DMS 273 treated with DMSO at 0.1 percent for 48 hours (cell line): ENCODE results near the gene C16orf82.

Source experiments
- DNase-seq: peaks from one replicate; lab custom pipeline; 2025; lab: John Stamatoyannopoulos, UW

C16orf82 gene

GRCh38 chr16:27088216-27088615 is 21.5 kb downstream of the C16orf82 start:
- no peak for DNase-seq

GRCh38 chr16:27096375-27096774 is 29.6 kb downstream of the C16orf82 start:
- DNase-seq: no peak

- no peak for DNase-seq
Observed at GRCh38 chr16:27097800-27098230, 31.1 kb downstream of the C16orf82 start.

GRCh38 chr16:27098366-27099049 is 31.8 kb downstream of the C16orf82 start:
- no peak for DNase-seq

- no peak for DNase-seq
Observed at GRCh38 chr16:27102701-27103575, 36.2 kb downstream of the C16orf82 start.

- DNase-seq: no peak
Observed at GRCh38 chr16:27103954-27104353, 37.2 kb downstream of the C16orf82 start.

- DNase-seq: no peak
Observed at GRCh38 chr16:27106305-27106704, 39.6 kb downstream of the C16orf82 start.

- DNase-seq: no peak
Observed at GRCh38 chr16:27107185-27107592, 40.5 kb downstream of the C16orf82 start.

GRCh38 chr16:27108051-27108770 is 41.5 kb downstream of the C16orf82 start:
- DNase-seq: no peak

- no peak for DNase-seq
Observed at GRCh38 chr16:27108826-27109665, 42.3 kb downstream of the C16orf82 start.

- no peak for DNase-seq
Observed at GRCh38 chr16:27109666-27110523, 43.2 kb downstream of the C16orf82 start.

- DNase-seq: no peak
Observed at GRCh38 chr16:27110524-27110896, 43.8 kb downstream of the C16orf82 start.

GRCh38 chr16:27111486-27111885 is 44.8 kb downstream of the C16orf82 start:
- no peak for DNase-seq

- no peak for DNase-seq
Observed at GRCh38 chr16:27112093-27112811, 45.5 kb downstream of the C16orf82 start.

- no peak for DNase-seq
Observed at GRCh38 chr16:27113341-27113841, 46.7 kb downstream of the C16orf82 start.

GRCh38 chr16:27114006-27114405 is 47.3 kb downstream of the C16orf82 start:
- DNase-seq: no peak

- DNase-seq: no peak
Observed at GRCh38 chr16:27118526-27118925, 51.8 kb downstream of the C16orf82 start.
